Left renal pelvis (tissue), 4 donors: ENCODE data around the gene CYP46A1. TPM values are rescaled to one million over a fixed set of nuclear protein-coding genes. Genes with fewer than 3 reads are reported as not detected.

ENCODE experiments used
- DNase-seq, 4 donors: peaks; one replicate each; pipeline ENCODE4 v3.0.0-alpha.2; 2013; ENCODE audit warnings: low read depth in 4 of 4, low spot score in 3 of 4
- polyA plus RNA-seq, 4 donors: library from polyadenylated mRNA; unstranded; fragments of 120-200 nt; gene quantifications; one replicate each; pipeline ENCODE4 v1.2.1, GENCODE V29; 2013; ENCODE audit not compliant: insufficient read length in 4 of 4

The CYP46A1 gene
- polyA plus RNA-seq, 4 donors, result 1.4 to 4.2 (median 2.8) TPM

DNA sequence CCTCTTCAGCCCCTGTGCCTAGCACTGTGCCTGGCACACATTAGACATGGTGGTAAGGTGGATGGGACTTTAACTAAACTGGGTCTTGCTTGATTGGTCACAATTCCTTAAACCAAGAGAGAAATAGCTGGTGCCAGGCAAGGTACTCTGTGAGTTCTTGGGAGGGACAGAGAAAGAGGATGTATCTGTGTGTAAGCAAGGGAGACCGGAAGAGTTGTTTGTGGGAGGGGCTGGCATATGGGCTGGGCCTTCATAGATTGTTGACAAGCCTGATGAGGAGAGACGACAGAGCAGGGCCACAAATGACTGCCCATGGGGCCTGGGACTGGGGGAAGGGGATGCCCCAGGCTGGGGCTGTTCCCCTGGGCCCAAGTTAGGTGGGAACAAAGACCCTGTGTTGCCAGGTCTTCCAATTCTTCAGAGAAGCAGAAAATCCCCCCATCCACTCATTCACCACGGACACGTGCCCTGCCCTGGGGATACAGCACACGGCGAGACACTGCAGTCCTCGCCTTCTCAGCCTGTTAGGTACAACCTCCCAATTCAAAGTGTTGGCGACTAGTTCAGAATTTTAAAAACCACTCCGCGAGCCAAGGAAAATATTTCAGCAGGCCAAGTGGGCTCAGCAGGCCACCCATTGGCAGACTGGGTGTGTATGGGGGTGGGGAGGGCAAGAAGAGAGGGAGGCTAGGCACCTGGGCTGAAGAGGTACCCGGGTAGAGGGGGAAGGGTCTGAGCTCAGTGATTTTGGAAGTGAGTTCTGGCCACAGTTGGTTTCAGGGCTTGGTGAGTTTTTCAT, 11.4 kb upstream of the CYP46A1 start:
- DNase-seq, result no peak

DNA sequence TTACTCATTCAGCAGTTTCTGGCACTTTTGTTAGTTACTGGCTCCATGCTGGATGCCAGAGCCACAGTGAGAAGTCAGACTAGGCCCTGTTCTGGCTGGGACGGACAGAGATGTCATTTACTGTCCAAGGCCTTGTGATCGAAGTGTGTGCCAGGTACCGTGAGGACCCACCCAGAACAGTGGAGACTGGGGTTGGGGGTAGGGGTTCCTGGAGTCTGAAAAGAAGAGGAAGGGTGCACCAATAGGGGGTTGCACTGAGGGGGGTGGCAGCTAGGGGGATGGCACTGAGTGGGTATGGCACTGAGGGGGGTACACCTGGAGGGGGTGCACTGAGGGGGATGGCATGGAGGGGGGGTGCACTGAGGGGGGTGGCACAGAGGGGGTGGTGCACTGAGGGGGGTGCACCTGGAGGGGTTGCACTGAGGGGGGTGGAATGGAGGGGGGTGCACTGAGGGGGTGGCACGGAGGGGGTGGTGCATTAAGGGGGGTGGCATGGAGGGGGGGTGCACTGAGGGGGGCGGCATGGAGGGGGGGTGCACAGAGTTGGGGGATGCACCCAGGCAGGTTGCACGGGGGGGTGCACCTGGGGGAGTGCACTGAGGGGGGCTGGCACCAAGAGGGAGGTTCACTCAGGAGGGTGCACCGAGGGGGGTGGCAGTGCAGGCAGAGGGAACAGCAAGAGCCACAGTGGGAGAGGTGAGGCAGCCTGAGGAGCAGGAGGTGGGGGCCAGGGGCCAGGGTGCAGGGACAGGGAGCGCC, 10.6 kb upstream of the CYP46A1 start:
- DNase-seq, result no peak

DNA sequence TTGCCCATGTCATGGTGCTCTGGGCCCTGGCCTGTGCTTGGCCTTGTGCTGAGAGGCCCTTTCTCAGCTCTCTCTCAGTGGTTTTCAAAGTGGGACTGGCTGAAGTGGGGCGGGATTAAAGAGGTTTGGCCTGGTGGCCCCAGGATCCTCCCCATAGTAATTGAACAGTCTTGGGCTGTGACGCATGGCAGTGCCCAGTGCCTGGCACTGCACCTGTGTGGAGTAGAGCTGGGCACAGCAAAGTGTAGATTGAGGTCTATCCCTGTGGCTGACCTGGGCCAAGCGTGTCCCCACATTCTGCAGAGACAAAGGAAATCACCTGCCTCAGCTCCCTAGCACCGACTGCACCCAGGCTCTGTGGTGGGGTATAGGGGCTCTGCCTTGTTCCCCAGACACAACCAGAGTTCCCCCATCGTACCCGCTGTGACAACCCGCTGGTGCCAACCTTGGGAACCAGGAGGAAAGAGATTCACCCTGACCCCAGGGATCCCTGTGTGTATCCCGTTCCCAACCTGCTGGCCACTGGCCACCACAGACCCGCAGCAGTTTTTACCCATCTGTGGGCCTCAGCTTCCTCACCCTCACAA, 9.9 kb upstream of the CYP46A1 start:
- no peak for DNase-seq

DNA sequence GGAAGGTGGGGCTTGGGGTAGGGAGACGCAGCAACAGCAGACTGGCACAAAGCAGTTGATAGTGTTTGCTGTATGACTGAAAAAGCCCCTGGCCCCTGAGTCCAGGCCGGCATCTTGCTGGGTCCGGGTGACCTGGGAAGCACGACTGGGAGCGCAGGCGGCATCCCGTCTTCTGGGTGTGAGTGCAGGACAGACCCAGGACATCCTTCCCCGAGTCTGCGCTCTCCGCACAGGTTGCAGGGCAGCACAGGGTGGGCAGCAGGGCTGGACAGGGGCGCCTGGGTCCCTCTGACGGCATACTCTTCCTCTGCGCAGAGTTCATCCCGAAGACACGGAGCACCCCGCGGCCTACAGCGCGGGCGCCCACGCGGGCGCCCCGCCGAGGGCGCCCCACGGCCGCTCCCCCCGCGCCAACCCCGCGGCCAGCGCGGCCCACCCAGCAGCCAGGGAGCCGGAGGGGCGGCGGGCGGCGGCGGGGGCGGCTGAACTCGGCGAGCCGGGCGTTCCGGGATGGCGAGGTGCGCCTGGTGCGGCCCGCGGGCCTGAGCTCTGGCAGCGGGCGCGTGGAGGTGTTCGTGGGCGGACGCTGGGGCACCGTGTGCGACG, 9.2 kb upstream of the CYP46A1 start:
- no peak for DNase-seq

DNA sequence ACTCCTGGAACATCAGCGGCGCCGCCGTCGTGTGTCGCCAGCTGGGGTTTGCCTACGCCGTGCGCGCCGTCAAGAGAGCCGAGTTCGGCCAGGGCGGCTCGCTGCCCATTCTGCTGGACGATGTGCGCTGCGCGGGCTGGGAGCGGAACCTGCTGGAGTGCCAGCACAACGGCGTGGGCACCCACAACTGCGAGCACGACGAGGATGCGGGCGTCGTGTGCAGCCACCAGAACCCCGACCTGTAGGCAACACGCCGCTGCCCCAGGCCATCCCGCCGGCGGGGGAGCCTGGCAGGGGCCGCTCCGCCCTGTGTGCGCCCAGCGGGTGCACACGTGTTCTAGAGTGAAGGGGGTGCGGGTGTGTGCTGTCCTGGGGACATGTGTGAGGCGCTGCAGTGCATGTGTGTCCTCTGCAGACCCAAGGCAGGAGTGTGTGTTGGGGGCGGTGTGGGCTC, 8.7 kb upstream of the CYP46A1 start:
- DNase-seq, result no peak

DNA sequence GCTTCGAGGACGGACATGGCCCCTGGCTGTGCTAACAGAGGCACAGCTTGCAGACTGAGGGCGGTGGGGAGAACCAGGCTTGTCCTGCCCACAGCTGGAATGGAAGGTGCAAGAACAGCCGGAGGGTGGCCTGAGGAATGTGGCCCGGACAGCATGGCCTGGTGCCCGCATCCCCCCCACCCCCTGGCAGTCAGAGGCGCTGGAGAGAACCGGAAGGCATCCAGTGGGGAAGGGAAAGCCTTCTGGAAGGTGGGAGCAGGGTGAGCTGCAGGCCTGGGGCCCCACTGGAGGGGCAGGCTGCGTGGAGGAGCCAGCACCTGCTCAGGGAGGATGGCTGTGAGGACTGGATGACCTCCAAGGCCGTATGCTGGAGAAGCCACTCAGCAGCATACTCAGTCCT, 8.1 kb upstream of the CYP46A1 start:
- no peak for DNase-seq

DNA sequence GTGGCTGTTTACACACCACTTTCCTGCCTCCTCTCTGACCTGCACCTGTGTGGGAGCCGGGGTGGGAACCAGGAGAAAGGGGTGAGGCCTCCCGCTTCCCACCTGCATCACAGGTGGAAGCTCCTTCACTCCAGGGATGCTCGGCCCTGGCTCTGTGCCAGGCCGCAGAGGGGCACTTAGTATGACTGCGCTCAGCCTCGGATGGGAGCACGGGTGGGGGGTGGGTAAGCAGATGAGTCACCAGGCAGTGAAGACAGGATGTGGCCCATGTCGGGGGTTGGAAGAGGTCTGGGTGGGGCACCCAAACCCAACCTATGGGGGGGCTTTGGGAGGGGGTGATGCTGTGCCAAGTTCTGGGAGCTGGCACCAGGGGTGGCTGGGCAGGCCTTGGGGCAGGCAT, 7.4 kb upstream of the CYP46A1 start:
- no peak for DNase-seq

DNA sequence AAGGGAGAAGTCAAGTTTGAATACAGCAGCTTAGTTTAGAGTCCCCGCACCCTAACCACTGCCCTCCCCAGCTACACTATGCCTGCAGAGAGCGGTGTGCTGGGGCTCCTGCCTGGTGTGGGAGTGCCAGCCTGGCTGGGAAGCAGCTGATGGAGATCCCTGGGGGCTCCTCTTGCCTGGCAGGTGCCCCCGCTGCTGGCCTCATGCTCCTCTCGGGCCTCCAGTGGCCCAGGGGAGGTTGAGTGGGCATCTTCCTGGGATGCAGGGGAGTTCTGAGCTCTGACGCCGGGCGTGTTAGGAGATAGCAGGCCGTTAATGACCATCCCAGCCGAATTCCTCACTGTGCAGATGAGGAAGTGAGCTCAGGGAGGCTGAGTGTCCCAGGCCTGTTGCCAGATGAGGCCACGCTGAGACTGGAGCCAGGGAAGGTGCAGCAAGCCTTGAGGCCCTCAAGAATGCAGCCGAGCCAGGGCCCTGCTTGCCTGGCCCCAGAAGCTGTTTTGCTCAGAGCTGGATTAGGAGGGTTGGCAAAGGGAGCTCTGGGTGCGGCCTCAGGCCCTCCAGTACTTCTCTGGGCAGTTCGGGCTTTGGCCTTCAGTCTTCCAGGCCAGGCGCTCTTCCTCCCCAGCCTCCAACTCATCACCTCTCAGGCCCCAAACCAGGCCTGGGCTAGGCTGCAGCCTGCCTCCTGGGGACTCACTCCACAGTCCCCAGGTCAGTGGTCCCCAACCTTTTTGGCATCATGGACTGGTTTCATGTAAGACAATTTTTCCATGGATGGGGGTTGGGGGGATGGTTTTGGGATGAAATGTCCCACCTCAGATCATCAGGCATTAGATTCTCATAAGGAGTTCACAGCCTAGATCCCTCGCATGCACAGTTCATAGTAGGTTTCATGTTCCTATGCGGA, 6.6 kb upstream of the CYP46A1 start:
- no peak for DNase-seq

DNA sequence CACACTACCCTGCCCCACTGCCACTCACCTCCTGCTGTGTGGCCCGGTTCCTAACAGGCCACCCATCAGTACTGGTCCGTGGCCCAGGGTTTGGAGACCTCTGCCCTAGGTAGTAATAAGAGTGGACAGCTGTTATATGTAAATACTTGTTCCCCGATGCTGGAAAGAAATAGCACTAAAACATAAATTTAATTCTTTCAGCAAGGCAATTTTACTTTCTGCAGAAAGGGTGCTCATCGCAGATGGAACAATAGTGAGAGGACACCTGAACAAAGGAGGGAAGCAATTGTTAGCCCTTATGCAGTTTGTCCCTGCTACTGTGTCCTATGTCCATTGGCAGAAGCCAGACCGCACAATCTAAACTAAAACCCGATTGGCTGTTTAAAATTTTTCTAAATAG, 5.9 kb upstream of the CYP46A1 start:
- no peak for DNase-seq

DNA sequence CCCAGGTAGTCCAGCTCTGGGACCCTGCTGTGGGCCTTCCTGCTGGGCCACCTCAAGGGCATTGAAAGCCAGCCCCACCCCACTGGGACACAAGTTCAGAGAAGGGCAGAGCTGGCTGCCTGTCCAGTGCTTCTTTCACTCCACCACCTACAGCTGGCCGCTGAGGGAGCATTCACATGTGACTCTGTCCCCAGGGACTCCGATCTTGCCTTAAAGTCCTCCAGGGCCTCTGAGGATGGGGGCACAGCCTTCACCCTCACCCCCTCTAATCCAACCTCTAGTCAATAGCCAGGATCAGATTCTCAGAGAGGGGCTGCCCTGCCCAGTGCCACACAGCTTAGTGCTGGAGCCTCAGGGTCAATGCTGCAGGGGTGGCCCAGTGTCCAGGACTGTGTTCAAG, 5.0 kb upstream of the CYP46A1 start:
- no peak for DNase-seq

DNA sequence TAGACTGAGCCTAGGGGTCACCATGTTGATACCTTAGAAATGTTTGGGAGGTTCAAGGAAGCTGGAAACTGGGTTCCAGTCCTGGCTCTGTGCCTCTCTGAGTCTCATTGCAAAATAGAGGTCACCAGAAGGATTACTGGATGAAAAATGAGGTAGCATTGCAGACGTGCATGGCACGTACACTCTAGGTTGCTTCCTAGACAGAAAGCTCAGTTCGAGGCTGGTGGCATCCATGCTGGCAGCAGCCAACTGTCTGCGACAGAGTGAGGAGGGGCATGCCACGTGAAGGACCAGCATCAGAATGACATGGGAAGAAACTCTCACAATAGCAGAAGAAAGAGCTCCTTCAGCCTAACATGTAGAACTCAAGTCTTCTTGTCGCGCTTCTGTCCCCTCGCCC, 4.6 kb upstream of the CYP46A1 start:
- no peak for DNase-seq

DNA sequence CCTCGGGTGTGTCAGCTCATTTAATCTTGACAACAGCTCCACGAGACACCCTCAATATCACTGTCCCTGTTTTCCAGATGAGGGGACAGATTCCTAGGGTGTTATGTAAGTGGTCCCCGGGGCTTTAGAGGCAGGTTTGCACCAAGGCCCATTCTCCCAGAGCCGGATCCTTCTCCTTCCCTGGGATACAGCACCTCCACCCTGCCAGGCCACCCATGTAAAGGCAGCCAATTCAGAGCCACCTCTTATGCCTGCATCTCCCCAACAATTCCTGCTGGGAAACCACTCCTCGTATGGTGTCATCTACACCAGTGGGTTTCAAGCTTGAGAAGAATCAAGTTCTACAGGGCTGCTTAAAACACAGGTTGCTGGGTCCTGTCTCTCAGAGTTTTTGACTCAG, 4.1 kb upstream of the CYP46A1 start:
- no peak for DNase-seq

DNA sequence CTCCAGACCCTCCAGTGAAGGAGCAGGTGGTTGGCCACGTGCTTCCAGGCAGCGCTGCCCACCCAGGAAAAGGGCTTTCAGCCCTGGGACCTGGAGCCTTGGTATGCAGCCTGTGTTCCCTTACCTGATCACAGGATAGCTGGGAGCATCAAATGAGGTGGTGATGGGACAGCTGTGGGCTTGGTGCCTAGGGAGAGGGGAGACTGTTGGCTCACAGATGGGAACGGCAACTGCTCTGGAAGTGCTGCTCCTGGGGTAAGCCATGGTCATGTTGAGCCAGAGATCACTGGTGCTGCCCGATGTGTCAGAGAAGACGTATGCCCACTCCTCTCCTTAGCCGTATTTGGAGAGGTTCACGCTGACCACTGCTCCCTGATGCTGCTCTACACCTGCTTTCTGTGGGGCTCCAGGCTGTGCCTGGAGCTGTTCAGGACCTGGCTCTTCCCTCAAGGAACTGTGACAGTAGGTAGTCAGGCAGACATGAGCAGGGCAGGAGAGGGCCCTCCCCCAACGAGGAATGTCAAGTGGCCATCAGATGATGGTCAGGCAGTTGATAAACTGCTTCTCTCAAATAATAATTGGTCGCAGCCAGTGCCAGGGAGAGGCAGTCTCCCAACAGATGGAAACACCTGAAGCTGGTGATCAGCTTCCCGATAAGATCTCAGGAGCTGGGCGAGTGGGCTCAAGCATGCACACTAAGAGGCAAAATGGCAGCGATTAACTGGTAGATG, 2.8 kb upstream of the CYP46A1 start:
- DNase-seq, result no peak

DNA sequence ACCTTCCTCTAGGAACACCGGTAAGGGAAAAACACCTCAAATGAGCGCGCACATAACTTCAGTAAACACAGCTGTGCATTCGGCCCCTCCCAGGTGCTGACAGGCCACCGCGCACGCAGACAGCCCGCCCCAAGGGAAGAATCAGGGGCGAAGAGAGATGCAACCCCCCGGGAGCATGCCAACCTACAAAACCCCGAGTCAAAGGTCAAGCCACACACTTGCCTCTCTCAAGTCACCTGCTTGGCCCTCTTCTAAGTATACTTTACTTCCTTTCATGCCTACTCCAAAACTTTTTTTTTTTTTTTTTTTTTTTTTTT, 2.3 kb upstream of the CYP46A1 start:
- DNase-seq, result no peak

DNA sequence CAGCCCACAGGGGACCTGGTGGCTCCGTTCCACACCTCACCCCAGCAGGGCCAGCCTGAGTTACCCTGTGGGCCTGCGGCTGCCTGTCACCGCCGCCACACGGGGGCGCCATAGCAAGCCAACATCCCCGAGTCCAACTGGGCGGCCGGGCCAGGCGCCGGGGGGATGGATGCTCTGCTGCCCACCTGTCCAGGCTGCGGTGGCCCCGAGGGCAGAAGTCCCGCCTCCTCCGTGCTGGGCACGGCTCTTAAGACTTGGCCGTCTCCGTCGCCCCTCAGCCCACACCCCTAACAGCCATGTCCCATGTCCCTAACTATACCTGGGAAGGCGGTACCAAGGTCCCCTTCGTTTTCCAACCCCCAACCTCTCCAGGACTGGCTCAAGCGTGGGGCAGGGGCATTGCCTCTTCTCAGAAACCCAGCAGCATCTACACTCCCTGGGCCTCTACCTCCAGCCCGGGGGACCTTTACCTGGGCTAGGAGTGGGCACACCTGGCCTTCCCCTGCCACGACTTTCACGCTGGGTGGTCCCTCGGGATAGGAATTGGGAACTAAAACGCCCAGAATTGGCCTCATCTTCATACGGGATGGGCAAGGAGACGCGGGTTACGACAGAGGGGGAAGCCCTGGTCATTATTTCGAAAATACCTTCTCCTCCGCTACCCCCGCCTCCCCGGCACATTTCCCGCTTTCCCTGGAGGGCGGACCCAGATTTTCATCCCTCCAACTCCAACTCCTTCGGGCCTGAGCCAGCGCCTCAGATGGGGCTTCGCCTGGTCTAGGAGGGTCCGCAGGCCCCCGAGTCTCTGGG, 1.1 kb upstream of the CYP46A1 start:
- peak in 3 of 4 donors; percentile 57 to 60 (median 60) for DNase-seq

DNA sequence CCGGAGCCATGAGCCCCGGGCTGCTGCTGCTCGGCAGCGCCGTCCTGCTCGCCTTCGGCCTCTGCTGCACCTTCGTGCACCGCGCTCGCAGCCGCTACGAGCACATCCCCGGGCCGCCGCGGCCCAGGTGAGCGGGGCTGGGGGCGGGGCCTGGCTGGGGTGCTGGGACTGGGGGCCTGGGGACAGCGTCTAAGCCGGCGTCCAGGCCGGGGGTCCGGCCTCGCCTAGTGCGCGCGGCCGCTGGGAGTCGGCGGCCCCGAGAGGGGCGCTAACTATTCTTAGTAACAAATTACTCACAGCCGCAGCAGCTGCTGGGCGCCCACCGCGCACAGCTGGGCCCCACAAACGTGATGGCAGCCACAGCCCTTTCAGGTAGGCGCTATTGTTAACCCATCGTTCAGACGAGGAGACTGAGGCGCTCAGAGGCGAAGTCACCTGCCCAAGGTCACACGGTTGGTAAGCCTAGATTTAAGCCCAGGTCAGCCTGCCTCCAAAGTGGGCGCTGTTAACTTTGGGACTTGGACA, 374 bp downstream of the CYP46A1 start:
- no peak for DNase-seq

DNA sequence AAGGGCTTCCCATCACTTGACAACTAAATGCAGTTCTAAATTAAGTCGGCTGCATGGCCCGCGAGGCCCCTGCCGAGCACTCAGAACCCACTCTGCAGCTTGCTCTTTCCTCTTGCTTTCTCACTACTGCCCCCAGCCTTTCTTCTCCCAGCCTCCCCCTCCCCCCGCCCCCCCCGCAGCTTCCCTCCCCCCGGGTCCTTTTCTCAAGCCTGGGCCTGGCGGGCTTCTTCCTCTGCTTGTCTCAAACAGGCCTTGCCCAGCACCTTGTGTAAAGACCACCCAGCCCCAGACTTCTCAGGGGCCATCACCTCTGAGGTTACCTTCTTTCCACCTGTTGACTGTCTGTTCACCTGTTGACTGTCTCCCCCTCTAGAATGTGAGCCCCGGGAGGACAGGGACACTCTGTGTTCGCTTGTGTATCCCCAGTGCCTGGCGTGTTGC, 1.1 kb downstream of the CYP46A1 start:
- no peak for DNase-seq

DNA sequence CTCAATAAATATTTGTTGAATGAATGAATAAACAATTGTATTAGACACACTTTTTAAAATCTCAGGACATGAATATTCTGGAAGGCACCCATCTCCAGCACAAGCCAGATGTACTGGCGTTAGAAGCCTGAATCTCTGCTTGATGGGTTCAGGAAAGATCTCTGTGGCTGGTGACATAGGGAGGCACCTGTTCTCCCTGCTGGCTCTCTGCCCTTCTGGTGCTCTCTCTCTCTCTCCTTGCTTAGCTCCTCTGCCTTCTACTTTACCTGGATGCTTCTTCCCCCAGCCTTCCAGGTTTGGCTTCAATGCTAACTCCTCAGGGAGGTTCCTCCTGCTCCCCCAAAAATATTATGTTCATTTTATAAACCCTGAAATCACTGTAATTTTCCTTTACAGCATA, 1.5 kb downstream of the CYP46A1 start:
- no peak for DNase-seq
